GM12864 (cell line): ENCODE data around the gene NHEJ1.

Experiments used
- DNase-seq: peaks from one replicate; pipeline ENCODE4 v3.0.0-alpha.2; 2011; ENCODE audit warnings: low read depth
- H3K4me3 ChIP-seq: 2 replicates; pipeline ENCODE4 v1.5.1; 2011; ENCODE audit warnings: mild to moderate bottlenecking, low read depth, low read length, control low read depth
- CTCF ChIP-seq: IDR thresholded peaks from 2 replicates; pipeline ENCODE4 v1.5.1; 2011; ENCODE audit warnings: low read depth, mild to moderate bottlenecking, moderate library complexity, low read length, control low read depth, inconsistent platforms; ENCODE audit errors: missing control alignments

The NHEJ1 gene

GRCh38 chr2:219042750-219043149, 117.9 kb downstream of the NHEJ1 start:
- H3K4me3 ChIP-seq: no peak overlapping the region
- TF ChIP-seq CTCF: no peak
- DNase-seq: no peak

GRCh38 chr2:219042157-219042556, 118.5 kb downstream of the NHEJ1 start:
- no peak overlapping the region for H3K4me3 ChIP-seq
- no peak for DNase-seq
- TF ChIP-seq CTCF: no peak

GRCh38 chr2:219041252-219041651, 119.4 kb downstream of the NHEJ1 start, which contains the start of gene CFAP65:
TSS of gene CFAP65 (minus strand) at chr2:219041516. CDS start at chr2:219039048, 2,468 bp downstream.
- no peak for TF ChIP-seq CTCF
- DNase-seq: no peak
- H3K4me3 ChIP-seq: no peak within 1 kb of the TSS

GRCh38 chr2:219038600-219038999, 122.0 kb downstream of the NHEJ1 start:
- no peak for TF ChIP-seq CTCF
- DNase-seq: no peak
- H3K4me3 ChIP-seq: no peak overlapping the region

- no peak for TF ChIP-seq CTCF
- H3K4me3 ChIP-seq: no peak overlapping the region
- no peak for DNase-seq
Observed at GRCh38 chr2:219037783-219038499, 122.7 kb downstream of the NHEJ1 start.

GRCh38 chr2:219035942-219036341, 124.7 kb downstream of the NHEJ1 start:
- no peak for TF ChIP-seq CTCF
- DNase-seq: no peak
- H3K4me3 ChIP-seq: no peak overlapping the region

- H3K4me3 ChIP-seq: no peak overlapping the region
- TF ChIP-seq CTCF: no peak
- no peak for DNase-seq
Observed at GRCh38 chr2:219034823-219035222, 125.8 kb downstream of the NHEJ1 start.
